NCI-H1417 treated with DMSO at 0.1 percent for 48 hours (cell line): Measurements from ENCODE around the gene KCNG2.

Source experiments
- DNase-seq: peaks from one replicate; lab custom pipeline; 2025; lab: John Stamatoyannopoulos, UW

Gene KCNG2

GRCh38 chr18:79926306-79926705, 128.6 kb downstream of the KCNG2 start:
- DNase-seq, result no peak

- DNase-seq, result no peak
Observed at GRCh38 chr18:79926715-79927606, 129.2 kb downstream of the KCNG2 start.

- DNase-seq, result no peak
Observed at GRCh38 chr18:79927607-79928562, 130.1 kb downstream of the KCNG2 start.

GRCh38 chr18:79928563-79928960, 130.8 kb downstream of the KCNG2 start:
- DNase-seq, result no peak

GRCh38 chr18:79930020-79930642, 132.4 kb downstream of the KCNG2 start:
- DNase-seq, result no peak

GRCh38 chr18:79931475-79931874, 133.7 kb downstream of the KCNG2 start:
- no peak for DNase-seq

- no peak for DNase-seq
Observed at GRCh38 chr18:79932907-79933306, 135.2 kb downstream of the KCNG2 start.

- DNase-seq, result no peak
Observed at GRCh38 chr18:79933765-79934164, 136.0 kb downstream of the KCNG2 start.

GRCh38 chr18:79934311-79935097, 136.8 kb downstream of the KCNG2 start:
- DNase-seq, result no peak

- no peak for DNase-seq
Observed at GRCh38 chr18:79935098-79935480, 137.4 kb downstream of the KCNG2 start.

- DNase-seq, result no peak
Observed at GRCh38 chr18:79935499-79935898, 137.8 kb downstream of the KCNG2 start.

- no peak for DNase-seq
Observed at GRCh38 chr18:79935925-79936324, 138.2 kb downstream of the KCNG2 start.

- no peak for DNase-seq
Observed at GRCh38 chr18:79936641-79937040, 138.9 kb downstream of the KCNG2 start.

- DNase-seq, result no peak
Observed at GRCh38 chr18:79937103-79937860, 139.5 kb downstream of the KCNG2 start.

GRCh38 chr18:79938196-79938595, 140.5 kb downstream of the KCNG2 start:
- DNase-seq, result no peak

- no peak for DNase-seq
Observed at GRCh38 chr18:79939096-79939495, 141.4 kb downstream of the KCNG2 start.

- DNase-seq, result no peak
Observed at GRCh38 chr18:79940126-79940813, 142.5 kb downstream of the KCNG2 start.

GRCh38 chr18:79940814-79941472, 143.2 kb downstream of the KCNG2 start:
- DNase-seq, result no peak

GRCh38 chr18:79941473-79942119, 143.9 kb downstream of the KCNG2 start:
- no peak for DNase-seq
